GM18867 (cell line): ENCODE data around the gene C19orf53.

Source experiments
- ATAC-seq: cut with Tn5 transposase; IDR thresholded peaks from one replicate; pipeline ENCODE4 v1.9.1; 2021; ENCODE audit warnings: mild to moderate bottlenecking, moderate library complexity; ENCODE audit not compliant: unreplicated experiment

The C19orf53 gene

DNA sequence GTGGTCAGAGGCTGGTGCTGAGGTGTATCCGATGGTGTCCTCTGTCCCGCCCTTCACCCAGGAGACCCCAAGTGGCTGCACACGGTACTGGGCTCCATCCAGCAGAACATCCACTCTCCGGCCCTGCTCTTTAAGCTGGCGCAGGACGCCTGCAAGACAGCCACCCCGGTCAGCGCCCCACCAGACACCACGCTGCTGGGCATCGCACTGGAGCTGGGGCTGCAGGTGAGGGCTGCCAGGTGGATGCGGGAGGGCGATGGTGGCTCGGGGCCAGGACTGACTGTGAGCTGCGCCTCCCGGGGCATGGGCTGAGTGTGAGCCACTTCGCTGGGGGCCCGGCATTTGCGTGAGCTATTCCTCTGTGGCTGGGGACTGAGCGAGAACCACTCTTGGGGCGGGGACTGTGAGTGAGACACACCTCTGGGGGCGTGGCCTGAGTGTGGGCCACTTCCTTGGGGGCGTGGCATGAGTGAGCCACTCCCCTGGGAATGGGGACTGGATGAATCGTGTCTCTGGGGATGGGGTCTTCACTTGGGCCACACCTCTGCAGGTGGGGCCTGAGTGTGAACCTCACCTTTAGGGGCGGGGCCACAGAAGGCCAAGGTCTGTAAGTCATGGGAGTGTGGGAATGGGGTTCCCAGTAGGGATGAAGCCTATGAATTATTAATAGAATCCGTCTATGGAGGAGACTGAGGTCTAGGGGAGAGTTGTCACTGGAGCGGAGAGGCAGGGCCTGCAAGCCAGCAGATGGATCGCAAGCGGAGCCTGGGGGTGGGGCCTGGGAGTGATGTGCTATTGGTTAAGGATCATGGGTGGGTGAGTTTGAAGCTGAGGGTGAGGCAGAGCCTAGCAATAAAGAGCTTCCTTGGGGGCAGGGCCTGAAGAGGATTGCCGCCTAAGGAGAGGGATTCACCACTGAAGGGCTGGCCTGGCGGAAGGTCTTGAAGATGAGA lies 51.5 kb downstream of the C19orf53 start:
- no peak for ATAC-seq

DNA sequence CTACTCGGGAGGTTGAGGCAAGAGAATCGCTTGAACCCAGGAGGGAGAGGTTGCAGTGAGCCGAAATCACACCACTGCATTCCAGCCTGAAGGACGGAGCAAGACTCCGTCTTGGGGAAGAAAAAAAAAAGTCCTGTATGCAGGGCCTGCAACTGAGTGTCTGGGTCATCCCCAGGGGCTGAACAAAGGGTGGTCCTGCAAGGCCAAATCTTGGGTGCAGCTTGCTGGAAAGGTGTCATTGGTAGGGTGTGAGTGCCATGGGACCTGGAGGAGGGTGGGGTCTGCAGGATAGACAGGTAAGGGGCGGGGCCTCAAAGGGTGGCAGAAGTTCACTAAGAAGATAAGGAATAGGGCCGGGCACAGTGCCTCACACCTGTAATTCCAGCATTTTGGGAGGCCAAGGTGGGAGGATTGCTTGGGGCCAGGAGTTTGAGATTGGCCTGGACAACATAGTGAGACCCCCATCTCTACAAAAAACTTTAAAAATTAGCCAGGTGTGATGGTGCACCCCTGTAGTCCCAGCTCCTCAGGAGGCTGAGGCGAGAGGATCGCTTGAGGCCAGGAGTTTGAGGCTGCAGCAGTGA lies 52.5 kb downstream of the C19orf53 start:
- no peak for ATAC-seq

DNA sequence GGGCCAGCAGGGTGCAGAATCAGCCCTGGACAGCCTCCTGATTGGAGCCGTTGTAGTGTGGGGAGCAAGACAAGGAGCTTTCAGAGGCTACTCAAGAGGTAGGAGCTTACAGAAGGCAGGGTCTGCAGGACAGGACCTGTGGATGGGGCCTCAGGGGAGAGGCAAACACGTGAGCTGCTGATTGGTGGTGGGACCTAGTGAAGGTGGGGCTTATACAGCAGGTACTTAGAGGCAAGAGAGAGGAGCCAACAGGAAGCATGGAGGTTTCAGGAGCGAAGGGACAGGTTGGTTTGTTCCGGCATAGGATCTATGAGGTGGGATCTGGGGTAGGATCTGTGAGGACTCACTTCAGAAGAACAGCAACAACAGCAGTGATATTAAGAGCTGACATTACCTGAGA lies 53.4 kb downstream of the C19orf53 start:
- no peak for ATAC-seq
